ENCODE results near the gene STPG4. TPM values are rescaled to one million over a fixed set of nuclear protein-coding genes. Genes with fewer than 3 reads are reported as not detected.

The STPG4 gene
- total RNA-seq, 4 donors from 2014 or later, result not detected

DNA sequence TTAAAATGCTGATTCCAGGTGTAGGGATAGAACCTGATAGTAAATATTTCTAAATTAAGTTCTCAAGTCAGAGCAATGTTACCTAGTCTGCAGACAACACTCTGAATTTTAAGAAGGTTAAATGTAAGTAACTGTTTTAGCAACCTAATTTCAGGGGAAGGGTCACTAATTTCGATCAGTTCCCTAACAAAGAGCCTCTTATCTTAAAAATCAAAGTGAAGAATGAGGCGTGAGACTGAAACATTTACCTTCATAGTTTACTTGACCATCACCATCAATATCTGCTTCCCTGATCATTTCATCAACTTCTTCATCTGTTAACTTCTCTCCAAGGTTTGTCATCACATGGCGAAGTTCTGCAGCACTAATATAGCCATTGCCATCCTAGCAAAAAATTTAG is 6.4 kb upstream of the STPG4 start:
- H3K27me3 ChIP-seq, result no peaks in the 10 kb centered on the region
- no peak overlapping the region for H3K27ac ChIP-seq (replicated peaks in 1 of 4)
- no peaks in the 10 kb centered on the region for H3K9me3 ChIP-seq
- intact Hi-C loops (cut with DNase I), result no loop called here
- H3K4me1 ChIP-seq, result peaks cover 21 to 50% (median 40%) of the 10 kb centered on the region in 4 donors
- H3K4me3 ChIP-seq, result no peak overlapping the region
- 92% methylated on average over 3 of the region's 3 CpGs for WGBS
- TF ChIP-seq POLR2A (IDR thresholded peaks at IDR 0.05; ENCODE audit: low read depth) (no peak), CTCF (IDR thresholded peaks at IDR 0.05) (no peak), EP300 (IDR thresholded peaks at IDR 0.05) (no peak), POLR2AphosphoS5 (IDR thresholded peaks at IDR 0.05) (no peak)
- H3K36me3 ChIP-seq, result peaks cover 33 to 74% (median 48%) of the 10 kb centered on the region in 4 donors
- no peak for DNase-seq (ENCODE audit: extremely low spot score)

- Histone ChIP-seq H3K27ac (replicated peaks in 1 of 4) (peak overlapping the region in 1 of 4 donors; percentile 7), H3K4me1 (peaks cover 14 to 42% (median 34%) of the 10 kb centered on the region in 4 donors), H3K36me3 (peaks cover 34 to 74% (median 48%) of the 10 kb centered on the region in 4 donors), H3K9me3 (no peaks in the 10 kb centered on the region), H3K27me3 (no peaks in the 10 kb centered on the region), H3K4me3 (no peak overlapping the region)
- intact Hi-C loops (cut with DNase I), result no loop called here
- WGBS, result 88% methylated on average over 1 of the region's 1 CpG
- TF ChIP-seq POLR2A (IDR thresholded peaks at IDR 0.05; ENCODE audit: low read depth) (no peak), POLR2AphosphoS5 (IDR thresholded peaks at IDR 0.05) (no peak), EP300 (IDR thresholded peaks at IDR 0.05) (no peak), CTCF (IDR thresholded peaks at IDR 0.05) (no peak)
- no peak for DNase-seq (ENCODE audit: extremely low spot score)
Measured at GRCh38 chr2:47160660-47161059, 5.6 kb upstream of the STPG4 start.

DNA sequence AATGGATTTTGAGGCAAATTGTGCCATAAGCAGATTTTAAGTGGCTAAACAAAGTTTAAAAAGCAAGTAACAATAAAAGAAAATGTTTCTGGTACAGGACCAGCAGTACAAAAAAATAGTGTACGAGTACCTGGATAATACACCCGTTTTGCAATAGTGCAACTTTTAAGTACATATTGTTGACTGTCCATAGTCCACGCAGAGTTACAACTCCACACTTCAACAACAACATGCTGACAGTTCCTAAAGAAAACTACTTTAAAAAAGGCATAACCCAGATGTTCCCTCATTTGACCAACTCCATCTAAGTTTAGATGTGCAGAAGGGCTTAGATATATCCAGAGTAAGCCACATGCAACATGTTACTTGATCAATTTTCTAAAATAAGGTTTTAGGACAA is 5.1 kb upstream of the STPG4 start:
- H3K27ac ChIP-seq (replicated peaks in 1 of 4), result no peak overlapping the region
- intact Hi-C loops (cut with DNase I), result no loop called here
- DNase-seq (ENCODE audit: extremely low spot score), result no peak
- H3K36me3 ChIP-seq, result peaks cover 36 to 70% (median 52%) of the 10 kb centered on the region in 4 donors
- no peak for TF ChIP-seq POLR2A (IDR thresholded peaks at IDR 0.05; ENCODE audit: low read depth)
- TF ChIP-seq CTCF (IDR thresholded peaks at IDR 0.05), result no peak
- TF ChIP-seq POLR2AphosphoS5 (IDR thresholded peaks at IDR 0.05), result no peak
- no peak for TF ChIP-seq EP300 (IDR thresholded peaks at IDR 0.05)
- peaks cover 10 to 38% (median 29%) of the 10 kb centered on the region in 4 donors for H3K4me1 ChIP-seq
- no peak overlapping the region for H3K4me3 ChIP-seq
- H3K27me3 ChIP-seq, result no peaks in the 10 kb centered on the region
- WGBS, result 90% methylated on average over 3 of the region's 3 CpGs
- no peaks in the 10 kb centered on the region for H3K9me3 ChIP-seq

- H3K4me1 ChIP-seq, result peaks cover 6 to 32% (median 24%) of the 10 kb centered on the region in 4 donors
- intact Hi-C loops (cut with DNase I), result no loop called here
- H3K27me3 ChIP-seq, result no peaks in the 10 kb centered on the region
- H3K9me3 ChIP-seq, result no peaks in the 10 kb centered on the region
- 97% methylated on average over 3 of the region's 3 CpGs for WGBS
- no peak overlapping the region for H3K4me3 ChIP-seq
- H3K36me3 ChIP-seq, result peaks cover 41 to 71% (median 57%) of the 10 kb centered on the region in 4 donors
- DNase-seq (ENCODE audit: extremely low spot score), result no peak
- no peak overlapping the region for H3K27ac ChIP-seq (replicated peaks in 1 of 4)
- no peak for TF ChIP-seq POLR2AphosphoS5 (IDR thresholded peaks at IDR 0.05)
- TF ChIP-seq POLR2A (IDR thresholded peaks at IDR 0.05; ENCODE audit: low read depth), result no peak
- no peak for TF ChIP-seq EP300 (IDR thresholded peaks at IDR 0.05)
- no peak for TF ChIP-seq CTCF (IDR thresholded peaks at IDR 0.05)
Measured at GRCh38 chr2:47159627-47160026, 4.5 kb upstream of the STPG4 start.

- intact Hi-C loops (cut with DNase I), result no loop called here
- no peaks in the 10 kb centered on the region for H3K9me3 ChIP-seq
- no peak overlapping the region for H3K4me3 ChIP-seq
Measured at GRCh38 chr2:47158576-47158975, 3.5 kb upstream of the STPG4 start.

More at GRCh38 chr2:47158576-47158975, 3.5 kb upstream of the STPG4 start:
- Histone ChIP-seq H3K27ac (replicated peaks in 1 of 4) (no peak overlapping the region), H3K36me3 (peaks cover 41 to 77% (median 59%) of the 10 kb centered on the region in 4 donors), H3K4me1 (peaks cover 4 to 21% (median 15%) of the 10 kb centered on the region in 4 donors), H3K27me3 (no peaks in the 10 kb centered on the region)
- WGBS, result 92% methylated on average over 2 of the region's 2 CpGs
- TF ChIP-seq POLR2AphosphoS5 (IDR thresholded peaks at IDR 0.05), result no peak
- TF ChIP-seq EP300 (IDR thresholded peaks at IDR 0.05), result no peak
- TF ChIP-seq POLR2A (IDR thresholded peaks at IDR 0.05; ENCODE audit: low read depth), result no peak
- no peak for TF ChIP-seq CTCF (IDR thresholded peaks at IDR 0.05)
- DNase-seq (ENCODE audit: extremely low spot score), result no peak

Measured in esophagus muscularis mucosa (tissue), 4 donors.